GM19035 (cell line): ENCODE data around the gene CTAGE6.
"Not testable (repeated sequence)": the region's sequence is repeated elsewhere in the genome, so short reads cannot be mapped to it uniquely, and the experiment has no call there.

Source experiments
- ATAC-seq: cut with Tn5 transposase; IDR thresholded peaks from one replicate; pipeline ENCODE4 v1.9.1; 2021; ENCODE audit not compliant: unreplicated experiment

Gene CTAGE6

GRCh38 chr7:143757596-143757995, at the start of gene CTAGE6:
CTAGE6 (minus strand) TSS chr7:143757696; CDS start chr7:143757658, 38 bp downstream.
- not testable (repeated sequence) for ATAC-seq

DNA sequence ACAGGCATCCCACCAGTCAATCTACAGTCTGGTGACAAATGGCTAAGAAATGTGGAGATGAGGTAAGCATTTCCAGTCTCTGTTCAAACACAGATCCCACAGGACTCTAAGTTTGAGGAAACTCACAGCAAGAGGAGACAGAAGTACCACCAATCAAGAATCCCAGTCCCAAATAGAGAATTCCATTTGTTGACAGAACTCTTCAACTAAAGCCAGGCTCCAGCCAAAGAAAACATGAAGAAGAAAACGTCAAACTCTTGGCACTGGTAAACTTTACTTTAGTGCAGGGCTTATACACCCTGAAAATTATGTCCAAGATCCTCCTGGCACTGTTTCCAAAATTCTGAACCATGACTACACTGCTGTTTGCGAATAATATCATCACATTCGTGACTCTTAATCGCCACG, 49.2 kb upstream of the CTAGE6 start:
- ATAC-seq: not testable (repeated sequence)

DNA sequence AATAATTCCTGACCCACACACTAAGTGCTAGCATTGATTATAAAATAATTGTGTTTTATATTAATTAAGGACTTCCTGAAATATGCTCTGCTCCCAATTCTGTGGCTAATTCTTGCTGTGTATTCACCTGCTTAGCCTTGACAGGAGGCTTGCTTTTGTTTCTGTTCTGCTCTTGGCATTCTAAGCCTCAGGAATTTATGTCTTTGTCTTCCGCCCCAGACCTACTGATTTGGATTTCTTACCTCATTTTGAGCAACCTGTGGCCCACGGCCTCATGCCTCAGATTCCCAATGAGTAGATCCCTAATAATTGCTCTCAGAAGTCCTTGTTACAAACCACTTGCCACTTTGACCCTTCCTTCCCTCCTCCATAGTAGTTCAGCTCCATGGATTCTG, 40.4 kb upstream of the CTAGE6 start:
- not testable (repeated sequence) for ATAC-seq

GRCh38 chr7:143797119-143797895, 39.8 kb upstream of the CTAGE6 start:
- not testable (repeated sequence) for ATAC-seq

DNA sequence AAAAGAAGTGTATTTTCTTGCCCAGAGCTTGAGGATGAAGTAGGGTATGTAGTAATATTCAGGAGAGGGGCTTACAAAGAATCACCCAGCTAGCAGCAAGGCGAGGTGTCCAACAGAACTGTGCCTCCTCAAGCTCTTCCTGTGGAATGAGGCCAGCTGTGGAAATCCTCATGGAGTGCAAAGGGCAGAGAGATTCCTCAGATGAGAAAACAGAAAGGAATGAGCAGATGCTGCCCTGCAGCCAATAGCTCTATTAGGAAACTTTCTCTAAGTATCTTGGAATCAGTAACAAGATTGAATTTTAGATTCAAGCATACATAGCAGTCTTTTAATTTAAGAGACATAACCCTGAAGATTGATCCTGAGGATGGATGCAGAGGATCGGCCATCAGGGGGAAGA, 38.2 kb upstream of the CTAGE6 start:
- ATAC-seq: not testable (repeated sequence)

DNA sequence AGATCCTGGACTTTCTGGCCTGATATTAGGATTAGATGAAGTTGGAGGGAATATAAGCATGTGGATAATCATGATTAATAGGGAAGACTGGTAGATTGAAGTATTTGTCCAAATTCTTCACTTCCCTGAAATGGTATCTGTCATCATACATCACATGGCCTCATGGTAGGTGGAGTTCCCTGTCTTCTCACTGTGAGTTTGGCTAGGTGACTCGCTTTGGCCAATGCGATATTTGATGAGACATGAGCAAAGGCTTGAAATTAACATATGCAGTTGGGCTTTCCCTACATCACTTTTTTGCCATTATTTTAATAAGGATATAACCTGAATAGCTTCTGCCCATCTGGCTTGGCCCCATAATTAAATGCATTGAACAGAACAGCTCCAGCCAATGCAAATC, 35.1 kb upstream of the CTAGE6 start:
- ATAC-seq: not testable (repeated sequence)

DNA sequence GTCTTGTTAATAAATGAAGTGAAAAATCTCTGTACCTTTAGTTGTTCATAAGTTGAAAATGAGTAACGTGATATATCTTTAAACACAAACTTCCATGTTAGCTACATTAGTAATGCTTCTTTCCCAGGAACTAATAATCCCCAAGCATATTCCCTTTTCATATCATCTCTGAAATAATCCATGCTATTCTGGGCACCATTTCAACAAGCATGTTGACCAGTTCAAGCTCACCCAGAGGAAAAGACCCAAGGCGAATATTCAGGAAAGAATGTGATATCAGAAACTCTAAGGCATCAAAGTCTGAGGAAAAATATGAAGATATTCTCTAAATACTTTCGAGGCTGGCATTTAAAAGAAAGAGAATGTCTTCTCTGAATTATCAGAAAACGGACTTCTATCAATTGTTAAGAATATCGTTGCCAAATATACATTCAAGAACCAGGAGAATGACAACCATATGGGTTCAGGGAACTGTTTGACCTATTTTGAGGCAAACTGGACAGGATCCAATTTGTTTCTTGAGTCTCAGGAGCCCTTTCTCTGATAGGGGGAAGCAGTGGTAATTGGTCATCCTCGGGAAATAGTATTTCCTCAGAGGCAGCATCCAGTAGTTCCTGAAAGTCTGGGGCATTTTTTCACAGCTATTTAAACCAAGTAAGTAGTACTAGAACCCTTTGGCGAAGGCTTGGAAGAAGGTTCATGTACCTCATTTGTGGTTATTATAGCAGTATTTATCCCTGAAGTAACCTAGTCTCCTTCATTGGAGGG, 28.1 kb upstream of the CTAGE6 start:
- ATAC-seq: not testable (repeated sequence)

DNA sequence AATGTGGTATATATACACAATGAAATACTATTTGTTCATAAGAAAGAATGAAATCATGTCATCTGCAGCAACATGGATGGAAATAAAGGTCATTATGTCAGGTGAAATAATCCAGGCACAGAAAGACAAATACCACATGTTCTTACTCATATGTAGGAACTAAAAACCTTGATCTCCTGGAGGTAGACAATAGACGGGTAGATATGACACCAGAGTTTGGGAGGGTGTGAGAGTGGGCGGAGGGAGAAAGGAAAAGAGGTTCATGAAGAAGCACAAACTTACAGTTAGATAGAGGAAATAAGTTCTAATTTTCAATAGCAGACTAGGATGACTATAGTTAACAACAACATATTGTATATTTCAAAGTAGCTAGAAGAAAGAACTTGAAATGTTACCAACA, 22.1 kb upstream of the CTAGE6 start:
- not testable (repeated sequence) for ATAC-seq

GRCh38 chr7:143772738-143773468, 15.4 kb upstream of the CTAGE6 start:
- ATAC-seq: not testable (repeated sequence)

GRCh38 chr7:143767531-143767930, 10.0 kb upstream of the CTAGE6 start:
- not testable (repeated sequence) for ATAC-seq

DNA sequence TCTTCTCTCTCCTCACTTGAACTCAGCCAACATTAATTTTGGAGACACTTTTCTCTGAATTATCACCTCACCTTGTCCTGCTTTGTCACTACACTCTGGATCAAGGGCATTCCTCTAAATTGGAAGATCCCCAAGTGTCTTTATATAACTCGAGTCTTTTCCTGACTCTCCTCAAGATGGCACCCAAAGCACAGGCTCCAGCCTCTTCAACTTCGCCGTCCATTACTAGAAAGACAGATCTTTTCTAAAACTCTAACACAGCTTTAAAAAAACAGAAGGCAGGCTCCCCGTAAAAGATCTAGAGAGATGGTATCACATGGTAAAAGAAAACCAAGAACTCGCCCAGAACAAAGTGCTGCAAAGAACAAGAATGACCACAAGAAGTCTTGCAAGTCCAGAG, 8.2 kb upstream of the CTAGE6 start:
- ATAC-seq: not testable (repeated sequence)

DNA sequence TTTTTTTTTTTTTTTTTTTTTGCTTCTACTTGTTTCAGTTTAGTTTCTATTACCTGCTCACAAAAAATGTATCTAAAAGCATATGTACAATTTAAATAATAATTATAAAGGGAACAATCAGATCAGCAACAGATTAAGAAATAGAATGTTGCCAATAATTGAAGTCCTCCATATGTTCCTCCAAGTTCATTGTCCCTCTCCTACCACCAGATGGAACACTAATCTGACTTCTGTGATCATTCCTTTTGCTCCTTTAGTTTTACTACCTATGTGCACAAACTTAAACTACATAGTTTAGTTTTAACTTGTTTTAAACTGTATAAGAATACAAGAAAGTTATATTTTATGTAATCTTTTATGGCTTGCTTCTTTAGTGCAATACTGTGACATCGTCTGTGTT, 5.6 kb upstream of the CTAGE6 start:
- not testable (repeated sequence) for ATAC-seq

DNA sequence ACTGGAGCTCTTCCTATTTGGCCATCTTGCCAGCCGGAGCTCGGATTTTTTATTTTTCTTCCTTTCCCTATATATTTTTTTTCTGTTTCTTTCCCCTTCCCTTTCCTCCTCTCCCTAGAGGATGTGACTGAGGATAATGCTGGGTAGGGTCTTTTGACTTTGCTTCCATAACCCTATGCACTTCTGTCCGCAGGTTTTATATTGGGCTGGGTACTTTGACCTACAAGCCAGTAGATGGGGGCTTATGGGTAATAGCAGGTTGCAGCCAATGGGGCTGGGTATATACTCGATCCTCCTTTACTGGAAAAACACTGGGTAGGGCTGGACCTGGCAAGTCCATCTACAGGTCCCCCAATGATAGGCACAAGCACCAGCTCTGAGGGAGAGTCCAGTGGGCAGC, 12.2 kb downstream of the CTAGE6 start:
- not testable (repeated sequence) for ATAC-seq

DNA sequence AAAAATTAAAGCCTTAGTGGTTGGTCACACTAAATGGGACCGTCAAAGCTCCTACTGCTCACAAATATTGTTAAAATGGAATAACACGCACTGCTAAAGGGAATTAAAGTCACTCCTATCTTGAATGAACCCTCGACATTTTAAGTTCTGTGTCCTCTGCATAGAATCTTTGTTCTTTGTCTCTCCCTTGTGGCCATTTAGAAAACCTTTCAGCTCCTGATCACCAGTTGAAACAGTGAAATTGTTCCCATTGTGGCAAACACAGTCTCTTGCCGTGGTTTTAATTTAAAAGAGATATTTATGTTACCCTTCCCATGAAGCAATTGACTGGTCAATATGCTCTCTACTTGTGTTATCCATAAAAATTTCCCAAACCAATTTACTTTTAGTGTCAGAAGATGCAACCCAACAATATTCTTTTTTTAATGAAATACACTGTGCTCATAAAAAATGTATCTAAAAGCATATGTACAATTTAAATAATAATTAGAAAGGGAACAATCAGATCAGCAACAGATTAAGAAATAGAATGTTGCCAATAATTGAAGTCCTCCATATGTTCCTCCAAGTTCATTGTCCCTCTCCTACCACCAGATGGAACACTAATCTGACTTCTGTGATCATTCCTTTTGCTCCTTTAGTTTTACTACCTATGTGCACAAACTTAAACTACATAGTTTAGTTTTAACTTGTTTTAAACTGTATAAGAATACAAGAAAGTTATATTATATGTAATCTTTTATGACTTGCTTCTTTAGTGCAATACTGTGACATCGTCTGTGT, 20.3 kb downstream of the CTAGE6 start:
- ATAC-seq: peak; percentile 88

DNA sequence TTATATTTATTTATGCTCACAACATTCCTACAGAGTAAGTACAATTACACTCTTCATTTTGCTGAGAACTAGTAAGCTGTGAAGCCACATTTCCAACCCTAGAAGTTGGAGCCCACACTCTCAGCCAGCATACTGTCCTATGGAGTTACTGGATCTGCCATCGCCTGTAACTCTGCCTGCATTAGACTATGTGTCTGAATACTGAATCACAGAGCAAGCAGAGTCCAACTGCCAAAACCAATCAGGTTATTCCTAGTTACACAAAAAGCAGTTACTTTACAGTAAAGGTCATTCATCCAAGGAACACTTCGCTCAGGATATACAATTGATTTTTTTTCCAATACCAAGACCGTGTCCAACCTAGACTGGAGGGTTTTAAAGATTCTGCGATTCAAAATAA, 21.5 kb downstream of the CTAGE6 start:
- no peak for ATAC-seq

- ATAC-seq: no peak
Measured at GRCh38 chr7:143733876-143734275, 23.6 kb downstream of the CTAGE6 start.

- ATAC-seq: no peak
Measured at GRCh38 chr7:143728333-143728862, 29.1 kb downstream of the CTAGE6 start.

DNA sequence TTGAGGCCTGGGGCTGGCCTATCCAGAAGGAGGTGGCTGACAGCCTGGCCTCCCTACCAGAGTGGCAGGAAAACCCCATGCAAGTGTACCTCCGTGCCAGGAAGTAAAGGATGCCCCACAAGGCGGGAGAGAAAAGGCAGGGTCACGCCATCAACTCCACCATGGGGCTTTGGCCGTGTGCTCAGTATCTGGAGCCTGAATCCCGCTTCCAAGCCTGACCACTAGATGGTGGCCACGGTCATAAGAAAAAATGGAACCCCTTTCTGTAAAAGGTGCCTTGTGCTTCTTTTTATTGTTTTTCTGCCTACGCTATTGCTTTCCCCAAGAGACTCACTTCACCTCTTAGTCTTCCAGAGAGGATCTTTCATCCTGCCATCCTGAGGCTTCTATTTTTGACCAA, 29.9 kb downstream of the CTAGE6 start:
- peak; percentile 56 for ATAC-seq

DNA sequence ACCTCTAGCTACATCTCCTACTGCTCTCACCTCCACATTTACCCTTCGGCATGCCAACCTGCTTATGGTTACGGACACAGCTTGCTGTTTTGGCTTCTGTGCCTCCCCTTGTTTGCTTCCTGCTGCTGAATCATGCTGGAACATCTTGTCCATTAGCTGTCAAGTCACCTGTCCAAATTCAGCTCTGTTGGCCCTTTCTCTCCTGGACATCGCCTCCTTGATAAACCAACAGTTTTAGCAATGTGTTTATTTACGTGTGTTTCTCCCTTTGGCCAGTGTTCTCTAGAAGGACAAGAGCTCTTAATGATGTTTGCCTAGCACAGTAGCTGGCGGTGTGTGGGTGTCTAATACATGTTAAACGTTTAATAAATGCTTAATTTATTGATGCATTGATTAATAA, 31.4 kb downstream of the CTAGE6 start:
- not testable (repeated sequence) for ATAC-seq

- ATAC-seq: not testable (repeated sequence)
Measured at GRCh38 chr7:143720335-143720734, 37.2 kb downstream of the CTAGE6 start.
